HG03175 (cell line): Measurements from ENCODE around the gene RBM27.
A peak's percentile ranks its signal among the peaks of the same experiment; 100 is the strongest.
"Not testable (repeated sequence)": the region's sequence is repeated elsewhere in the genome, so short reads cannot be mapped to it uniquely, and the experiment has no call there.

Experiments used
- ATAC-seq: cut with Tn5 transposase; IDR thresholded peaks from one replicate; pipeline ENCODE4 v1.9.1; 2021; ENCODE audit warnings: mild to moderate bottlenecking, moderate library complexity; ENCODE audit not compliant: unreplicated experiment

Gene RBM27

DNA sequence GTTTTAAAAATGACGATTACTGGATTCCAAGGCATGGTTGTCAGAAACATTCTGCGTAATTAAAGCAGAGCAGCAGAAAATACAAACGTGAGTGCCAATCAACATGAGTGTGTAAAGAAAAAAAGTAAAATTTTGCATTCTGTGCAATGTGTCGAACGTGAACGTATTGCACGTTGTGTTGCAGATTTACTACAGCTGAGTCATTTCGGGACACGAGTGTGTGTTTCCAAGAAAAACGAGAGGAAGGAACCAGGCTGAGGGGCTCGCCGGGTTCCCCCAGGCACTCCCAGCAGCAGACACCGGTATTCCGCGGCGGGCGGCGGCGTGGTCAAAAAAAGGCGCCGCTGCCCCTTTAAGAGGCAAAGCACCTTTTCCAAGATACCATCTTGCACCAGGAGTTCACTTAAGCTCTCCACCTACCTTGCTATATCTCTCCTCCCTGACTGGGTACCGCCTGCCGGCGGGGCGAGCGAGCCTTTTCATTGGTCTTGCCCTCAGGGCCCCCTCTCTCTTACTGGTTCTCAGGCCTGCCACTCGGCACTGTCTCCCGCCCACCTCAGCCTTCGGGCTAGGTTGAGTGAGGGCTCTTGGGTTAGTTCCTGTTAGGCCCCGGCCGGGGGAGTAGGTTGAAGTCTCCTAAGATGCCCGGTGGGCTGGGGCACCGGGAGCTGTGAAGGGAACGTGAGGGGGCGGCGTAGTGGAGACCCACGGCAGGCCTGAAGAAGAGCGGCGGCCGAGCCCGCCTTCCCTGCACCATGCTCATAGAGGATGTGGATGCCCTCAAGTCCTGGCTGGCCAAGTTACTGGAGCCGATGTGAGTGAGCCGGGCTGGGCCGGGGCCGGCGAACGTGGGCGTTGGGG is at the start of gene RBM27:
RBM27 (plus strand) TSS at position 595 of the 861 bp plus-strand sequence; CDS start at position 756, 161 bp downstream.
- ATAC-seq, result peak; percentile 100

GRCh38 chr5:146158255-146158654 is 45.1 kb upstream of the RBM27 start:
- no peak for ATAC-seq

- no peak for ATAC-seq
Observed at GRCh38 chr5:146164382-146164781, 39.0 kb upstream of the RBM27 start.

- ATAC-seq, result no peak
Observed at GRCh38 chr5:146165460-146165859, 37.9 kb upstream of the RBM27 start.

- ATAC-seq, result no peak
Observed at GRCh38 chr5:146165903-146166302, 37.5 kb upstream of the RBM27 start.

- ATAC-seq, result no peak
Observed at GRCh38 chr5:146169076-146169475, 34.3 kb upstream of the RBM27 start.

DNA sequence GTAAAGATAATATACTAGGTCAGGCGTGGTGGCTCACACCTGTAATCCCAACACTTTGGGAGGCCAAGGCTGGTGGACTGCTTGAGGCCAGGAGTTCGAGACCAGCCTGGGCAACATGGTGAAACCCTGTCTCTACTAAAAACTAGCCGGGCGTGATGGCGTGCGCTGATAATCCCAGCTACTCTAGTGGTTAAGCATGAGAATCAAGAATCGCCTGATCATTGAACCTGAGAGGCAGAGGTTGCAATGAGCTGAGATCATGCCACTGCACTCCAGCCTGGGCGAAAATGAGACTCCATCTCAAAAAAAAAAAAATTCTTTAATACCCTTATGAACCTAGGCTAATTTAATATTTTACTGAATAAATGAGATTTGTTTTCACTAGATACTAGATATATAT is 30.4 kb upstream of the RBM27 start:
- peak; percentile 74 for ATAC-seq

GRCh38 chr5:146173597-146173996 is 29.8 kb upstream of the RBM27 start:
- peak; percentile 94 for ATAC-seq

GRCh38 chr5:146176805-146177204 is 26.6 kb upstream of the RBM27 start:
- ATAC-seq, result no peak

DNA sequence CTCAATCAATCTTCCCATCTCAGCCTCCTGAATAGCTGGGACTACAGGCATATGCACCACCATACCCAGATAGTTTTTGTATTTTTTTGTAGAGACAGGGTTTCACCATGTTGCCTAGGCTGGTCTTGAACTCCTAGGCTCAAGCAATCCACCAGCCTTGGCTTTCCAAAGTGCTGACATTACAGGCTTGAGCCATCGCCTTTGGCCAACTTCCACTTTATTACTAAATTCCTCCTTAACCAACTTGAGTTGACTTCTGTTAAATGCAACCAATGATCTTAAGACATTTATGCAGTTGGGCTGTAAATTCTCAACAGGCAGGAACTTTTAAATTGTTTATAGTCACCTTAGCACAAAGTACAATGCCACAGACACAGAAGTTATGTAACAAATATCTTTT is 23.7 kb upstream of the RBM27 start:
- no peak for ATAC-seq

- not testable (repeated sequence) for ATAC-seq
Observed at GRCh38 chr5:146183403-146183802, 20.0 kb upstream of the RBM27 start.

GRCh38 chr5:146185161-146185560 is 18.2 kb upstream of the RBM27 start:
- ATAC-seq, result no peak

GRCh38 chr5:146188358-146188757 is 15.0 kb upstream of the RBM27 start:
- no peak for ATAC-seq

DNA sequence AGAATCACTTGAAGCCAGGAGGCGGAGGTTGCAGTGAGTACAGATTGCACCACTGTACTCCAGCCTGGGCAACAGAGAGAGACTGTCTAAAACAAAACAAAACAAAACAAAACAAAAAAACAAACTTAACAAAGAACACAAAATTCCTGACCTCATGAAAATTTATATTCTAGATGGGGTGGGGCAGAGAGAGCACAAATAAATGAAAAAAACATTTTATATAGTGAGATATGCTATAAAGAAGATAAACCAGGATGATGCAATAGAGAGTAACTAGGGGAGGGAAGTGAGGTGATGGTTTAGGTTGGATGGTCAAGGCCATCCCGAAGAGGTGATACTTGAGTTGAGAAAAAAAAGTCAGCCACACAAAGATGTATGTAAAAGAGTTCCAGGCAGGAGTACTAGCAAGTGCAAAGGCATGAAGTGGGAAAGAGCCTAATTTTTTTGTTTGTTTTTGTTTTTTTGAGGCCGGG is 10.8 kb upstream of the RBM27 start:
- no peak for ATAC-seq

DNA sequence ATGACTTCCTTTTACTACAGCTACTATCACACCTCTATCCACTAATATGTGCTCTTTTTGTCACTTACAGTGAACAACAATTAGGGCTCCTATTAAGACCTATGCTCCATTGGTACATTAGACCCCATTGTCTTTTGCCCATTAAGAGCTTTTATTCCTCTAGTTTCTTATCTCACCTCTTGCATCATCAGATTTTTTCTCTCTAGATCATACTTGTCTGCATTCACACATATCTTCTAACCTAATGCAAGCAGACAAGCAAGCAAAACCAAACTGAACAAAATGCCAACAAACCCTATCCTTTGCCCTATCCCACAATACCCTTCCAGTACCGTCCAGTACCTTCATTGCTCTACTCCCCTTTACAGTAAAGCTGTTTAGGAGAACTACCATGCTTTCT is 10.1 kb upstream of the RBM27 start:
- ATAC-seq, result no peak

DNA sequence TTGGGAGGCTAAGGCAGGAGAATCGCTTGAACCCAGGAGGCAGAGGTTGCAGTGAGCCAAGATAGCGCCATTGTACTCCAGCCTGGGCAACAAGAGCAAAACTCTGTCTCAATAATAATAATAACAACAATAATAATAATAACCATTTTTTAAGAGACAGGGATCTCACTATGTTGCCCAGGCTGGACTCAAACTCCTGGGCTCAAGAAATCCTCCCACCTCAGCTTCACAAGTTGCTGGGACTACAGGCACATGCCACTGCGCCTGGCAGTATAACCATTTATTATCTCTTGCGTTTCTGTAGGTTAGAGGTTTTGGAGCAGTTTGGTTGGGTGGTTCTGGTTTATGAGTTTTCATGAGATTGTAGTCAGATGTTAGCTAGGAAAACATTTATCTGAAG is 8.4 kb upstream of the RBM27 start:
- ATAC-seq, result not testable (repeated sequence)

GRCh38 chr5:146196459-146197048 is 6.9 kb upstream of the RBM27 start:
- no peak for ATAC-seq

- ATAC-seq, result no peak
Observed at GRCh38 chr5:146199176-146199815, 4.1 kb upstream of the RBM27 start.

- ATAC-seq, result not testable (repeated sequence)
Observed at GRCh38 chr5:146201795-146202194, 1.6 kb upstream of the RBM27 start.

DNA sequence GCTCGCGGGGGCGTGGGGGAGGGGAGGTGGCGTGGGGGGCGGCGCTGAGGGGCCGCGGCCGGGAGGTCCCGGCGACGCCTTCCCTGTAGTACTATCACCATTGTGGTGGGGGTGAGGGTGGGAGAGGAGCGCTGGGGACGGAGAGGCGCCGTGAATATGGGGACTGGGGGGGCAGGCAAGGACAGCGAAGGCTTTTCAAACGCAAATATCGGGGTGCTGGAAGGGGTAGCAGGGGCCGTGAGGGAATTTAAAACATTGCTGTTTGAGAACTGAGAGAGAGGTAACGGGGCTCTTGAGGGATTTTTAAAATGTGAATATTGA is 427 bp downstream of the RBM27 start:
- peak; percentile 5 for ATAC-seq

GRCh38 chr5:146205499-146206202 is 2.2 kb downstream of the RBM27 start:
- no peak for ATAC-seq
